Loucy (cell line): ENCODE measurements around the gene TBC1D24.

Experiments used
- CTCF ChIP-seq: fragments of 200-600 bp; sonication (generic); conservative IDR thresholded peaks from 2 replicates; pipeline ENCODE4 v1.5.1; 2014; ENCODE audit warnings: mild to moderate bottlenecking, antibody characterized with exemption, low read length
- EZH2phosphoT487 ChIP-seq: fragments of 200-600 bp; IDR thresholded peaks from 2 replicates; pipeline ENCODE4 v1.6.1; 2018; ENCODE audit warnings: antibody characterized with exemption, mild to moderate bottlenecking, moderate library complexity, borderline replicate concordance

- no peak for TF ChIP-seq CTCF
- no peak for TF ChIP-seq EZH2phosphoT487
Observed at GRCh38 chr16:2471653-2472487, 3.1 kb upstream of the TBC1D24 start.
